NT2/D1 (cell line): ENCODE measurements around the gene OPTC.
"Not testable (repeated sequence)": the region's sequence is repeated elsewhere in the genome, so short reads cannot be mapped to it uniquely, and the experiment has no call there.

ENCODE experiments used
- DNase-seq: peaks from one replicate; pipeline ENCODE4 v3.0.0-alpha.2; 2011; ENCODE audit warnings: low read depth, low spot score
- H3K27me3 ChIP-seq: 2 replicates; pipeline ENCODE4 v1.6.0; 2011; ENCODE audit warnings: mild to moderate bottlenecking; ENCODE audit not compliant: insufficient read length, insufficient read depth
- H3K36me3 ChIP-seq: 2 replicates; pipeline ENCODE4 v1.6.1; 2011; ENCODE audit warnings: mild to moderate bottlenecking, low read length, mixed read lengths; ENCODE audit not compliant: insufficient read depth, insufficient read length
- H3K4me1 ChIP-seq: 2 replicates; pipeline ENCODE4 v1.5.1; 2011; ENCODE audit not compliant: insufficient read depth, insufficient read length
- H3K4me3 ChIP-seq: 2 replicates; pipeline ENCODE4 v1.5.1; 2011; ENCODE audit warnings: low read depth; ENCODE audit not compliant: insufficient read length
- H3K9ac ChIP-seq: 2 replicates; pipeline ENCODE4 v1.6.0; 2011; ENCODE audit warnings: low read depth; ENCODE audit not compliant: insufficient read length
- H3K9me3 ChIP-seq: 2 replicates; pipeline ENCODE4 v1.5.1; 2011; ENCODE audit warnings: mild to moderate bottlenecking, low read length; ENCODE audit not compliant: insufficient read depth
- SUZ12 ChIP-seq: IDR thresholded peaks from 2 replicates; pipeline ENCODE4 v1.6.1; 2011; ENCODE audit not compliant: insufficient read length, insufficient read depth; ENCODE audit errors: extremely low read depth
- YY1 ChIP-seq: IDR thresholded peaks from 2 replicates; pipeline ENCODE4 v1.6.1; 2011; ENCODE audit not compliant: insufficient read length, insufficient read depth
- ZNF274 ChIP-seq: IDR thresholded peaks from 2 replicates; pipeline ENCODE4 v1.6.1; 2011; ENCODE audit warnings: mild to moderate bottlenecking, low read depth, low read length

The OPTC gene

GRCh38 chr1:203512517-203512847 is 18.5 kb downstream of the OPTC start:
- Histone ChIP-seq H3K36me3 (no peaks in the 10 kb centered on the region), H3K4me3 (no peak overlapping the region), H3K9me3 (no peaks in the 10 kb centered on the region), H3K4me1 (peaks cover 51% of the 10 kb centered on the region), H3K9ac (no peak overlapping the region), H3K27me3 (peaks cover 28% of the 10 kb centered on the region)
- DNase-seq: no peak
- no peak for TF ChIP-seq ZNF274
- no peak for TF ChIP-seq YY1
- no peak for TF ChIP-seq SUZ12

- Histone ChIP-seq H3K9ac (peak overlapping the region; percentile 62), H3K27me3 (peaks cover 33% of the 10 kb centered on the region), H3K9me3 (no peaks in the 10 kb centered on the region), H3K36me3 (no peaks in the 10 kb centered on the region), H3K4me3 (no peak overlapping the region), H3K4me1 (peaks cover 52% of the 10 kb centered on the region)
- DNase-seq: no peak
- no peak for TF ChIP-seq SUZ12
- TF ChIP-seq YY1: no peak
- no peak for TF ChIP-seq ZNF274
These were observed 19.1 kb downstream of the OPTC start for GRCh38 chr1:203512848-203513584.

- H3K9ac ChIP-seq: peak overlapping the region; percentile 62
These were observed 19.7 kb downstream of the OPTC start for GRCh38 chr1:203513585-203514031.

GRCh38 chr1:203516184-203516583 is 22.2 kb downstream of the OPTC start:
- Histone ChIP-seq H3K4me1 (peaks cover 60% of the 10 kb centered on the region), H3K36me3 (no peaks in the 10 kb centered on the region), H3K4me3 (no peak overlapping the region), H3K9me3 (no peaks in the 10 kb centered on the region), H3K27me3 (peaks cover 62% of the 10 kb centered on the region), H3K9ac (no peak overlapping the region)
- DNase-seq: no peak
- no peak for TF ChIP-seq YY1
- no peak for TF ChIP-seq ZNF274
- no peak for TF ChIP-seq SUZ12

More at GRCh38 chr1:203513585-203514031, 19.7 kb downstream of the OPTC start:
- no peaks in the 10 kb centered on the region for H3K36me3 ChIP-seq
- H3K4me3 ChIP-seq: no peak overlapping the region
- no peaks in the 10 kb centered on the region for H3K9me3 ChIP-seq
- DNase-seq: no peak
- H3K27me3 ChIP-seq: peaks cover 39% of the 10 kb centered on the region
- H3K4me1 ChIP-seq: peaks cover 51% of the 10 kb centered on the region
- TF ChIP-seq ZNF274 (no peak), SUZ12 (no peak), YY1 (no peak)

- no peaks in the 10 kb centered on the region for H3K9me3 ChIP-seq
- TF ChIP-seq ZNF274 (no peak), YY1 (no peak), SUZ12 (no peak)
- no peak overlapping the region for H3K9ac ChIP-seq
- peaks cover 69% of the 10 kb centered on the region for H3K27me3 ChIP-seq
- DNase-seq: no peak
- H3K4me3 ChIP-seq: no peak overlapping the region
- H3K36me3 ChIP-seq: no peaks in the 10 kb centered on the region
- H3K4me1 ChIP-seq: peaks cover 65% of the 10 kb centered on the region
These were observed 23.0 kb downstream of the OPTC start for GRCh38 chr1:203516906-203517305.

- H3K9ac ChIP-seq: no peak overlapping the region
- DNase-seq: no peak
These were observed 23.6 kb downstream of the OPTC start for GRCh38 chr1:203517426-203518110.

GRCh38 chr1:203518139-203518538 is 24.2 kb downstream of the OPTC start:
- H3K27me3 ChIP-seq: peaks cover 78% of the 10 kb centered on the region
- H3K4me3 ChIP-seq, DNase-seq, H3K36me3 ChIP-seq, H3K9me3 ChIP-seq: not testable (repeated sequence)
- peaks cover 63% of the 10 kb centered on the region for H3K4me1 ChIP-seq
- peak overlapping the region; percentile 36 for H3K9ac ChIP-seq

More at GRCh38 chr1:203517426-203518110, 23.6 kb downstream of the OPTC start:
- Histone ChIP-seq H3K9me3 (no peaks in the 10 kb centered on the region), H3K27me3 (peaks cover 75% of the 10 kb centered on the region), H3K36me3 (no peaks in the 10 kb centered on the region), H3K4me1 (peaks cover 62% of the 10 kb centered on the region), H3K4me3 (no peak overlapping the region)
- TF ChIP-seq YY1 (peak; percentile 36), SUZ12 (no peak)
